NCI-H345 (cell line): ENCODE measurements around the gene PAQR7.

Experiments used
- DNase-seq: peaks from one replicate; lab custom pipeline; 2025; lab: John Stamatoyannopoulos, UW

PAQR7 gene

GRCh38 chr1:25902462-25902861, 27.0 kb upstream of the PAQR7 start:
- DNase-seq: no peak

GRCh38 chr1:25900219-25900618, 24.7 kb upstream of the PAQR7 start:
- no peak for DNase-seq

GRCh38 chr1:25899792-25900191, 24.3 kb upstream of the PAQR7 start:
- no peak for DNase-seq

- DNase-seq: no peak
Measured at GRCh38 chr1:25898223-25899015, 22.9 kb upstream of the PAQR7 start.

- DNase-seq: no peak
Measured at GRCh38 chr1:25897754-25898153, 22.2 kb upstream of the PAQR7 start.

- DNase-seq: no peak
Measured at GRCh38 chr1:25896266-25896665, 20.8 kb upstream of the PAQR7 start.

GRCh38 chr1:25895365-25895990, 20.0 kb upstream of the PAQR7 start:
- peak; percentile 83 for DNase-seq

GRCh38 chr1:25893116-25893515, 17.6 kb upstream of the PAQR7 start:
- no peak for DNase-seq

GRCh38 chr1:25891606-25892005, 16.1 kb upstream of the PAQR7 start:
- DNase-seq: no peak

GRCh38 chr1:25890239-25891034, 14.9 kb upstream of the PAQR7 start:
- DNase-seq: no peak

- no peak for DNase-seq
Measured at GRCh38 chr1:25889470-25889869, 14.0 kb upstream of the PAQR7 start.

GRCh38 chr1:25888426-25888987, 13.0 kb upstream of the PAQR7 start:
- no peak for DNase-seq

GRCh38 chr1:25885602-25886001, 10.1 kb upstream of the PAQR7 start:
- no peak for DNase-seq

GRCh38 chr1:25881266-25881665, 5.8 kb upstream of the PAQR7 start:
- no peak for DNase-seq

GRCh38 chr1:25880518-25880917, 5.0 kb upstream of the PAQR7 start:
- DNase-seq: no peak

GRCh38 chr1:25879675-25880074, 4.2 kb upstream of the PAQR7 start:
- no peak for DNase-seq

- no peak for DNase-seq
Measured at GRCh38 chr1:25878690-25879089, 3.2 kb upstream of the PAQR7 start.

GRCh38 chr1:25877155-25877554, 1.6 kb upstream of the PAQR7 start:
- no peak for DNase-seq

- DNase-seq: no peak
Measured at GRCh38 chr1:25876693-25877077, 1.2 kb upstream of the PAQR7 start.

GRCh38 chr1:25875856-25876692, 566 bp upstream of the PAQR7 start:
- DNase-seq: no peak

GRCh38 chr1:25874635-25875153, 814 bp downstream of the PAQR7 start:
- DNase-seq: no peak
